H1 (cell line): Measurements from ENCODE around the gene PIGC. TPM values are rescaled to one million over a fixed set of nuclear protein-coding genes. Genes with fewer than 3 reads are reported as not detected.

Experiments
- CTCF ChIA-PET: fragments of 300-600 bp; sonication (Branson Sonifier 250); formaldehyde crosslinking; loops from one replicate; lab custom pipeline; 2021; ENCODE audit not compliant: partially characterized antibody; lab: Charles Lee
- POLR2A ChIA-PET: fragments of 300-600 bp; sonication (Branson Sonifier 250); formaldehyde crosslinking; loops from one replicate; lab custom pipeline; 2021; ENCODE audit warnings: inconsistent platforms; ENCODE audit not compliant: partially characterized antibody; lab: Charles Lee
- DNase-seq, 2 experiments: peaks; one replicate each; pipeline versions ENCODE4 v3.0.0 to v3.0.0-alpha.2; 2010 to 2022; ENCODE audit warnings: low spot score in 2 of 2, low read depth in 1 of 2, mixed read lengths in 1 of 2
- FAIRE-seq: peaks from 2 replicates; lab custom pipeline; 2011; peaks lifted over from hg19 to GRCh38; lab: Jason Lieb, UNC
- H2AFZ ChIP-seq: 2 replicates; pipeline ENCODE4 v1.8.1; 2012; ENCODE audit warnings: low read length, inconsistent platforms
- H2AK5ac ChIP-seq: 2 replicates; pipeline ENCODE4 v1.6.1; 2013; ENCODE audit warnings: low read depth, low read length
- H2BK120ac ChIP-seq: replicated peaks from 2 replicates; pipeline ENCODE3; 2013; ENCODE audit warnings: low read depth, low read length, inconsistent platforms
- H2BK12ac ChIP-seq: 2 replicates; pipeline ENCODE4 v1.6.1; 2013; ENCODE audit warnings: low read depth, low read length
- H2BK15ac ChIP-seq: 2 replicates; pipeline ENCODE4 v1.6.1; 2013; ENCODE audit warnings: low read length
- H2BK20ac ChIP-seq: 2 replicates; pipeline ENCODE4 v1.6.1; 2013; ENCODE audit warnings: low read length
- H2BK5ac ChIP-seq: 2 replicates; pipeline ENCODE4 v1.6.1; 2013; ENCODE audit warnings: low read depth, low read length
- H3K14ac ChIP-seq: 2 replicates; pipeline ENCODE4 v1.6.1; 2013; ENCODE audit warnings: inconsistent platforms; ENCODE audit not compliant: insufficient read length
- H3K18ac ChIP-seq: 2 replicates; pipeline ENCODE4 v1.6.1; 2013; ENCODE audit warnings: low read length; ENCODE audit errors: extremely low read depth
- H3K23ac ChIP-seq: 2 replicates; pipeline ENCODE4 v1.6.1; 2013; ENCODE audit warnings: inconsistent platforms; ENCODE audit not compliant: insufficient read length
- H3K23me2 ChIP-seq: 2 replicates; pipeline ENCODE4 v1.6.1; 2013; ENCODE audit warnings: low read depth, low read length
- H3K27ac ChIP-seq: 2 replicates; pipeline ENCODE4 v1.6.1; 2011; ENCODE audit warnings: low read depth, low read length, inconsistent platforms
- H3K27me3 ChIP-seq, 4 experiments: replicated peaks in 1 of 4; 1 replicate in 1 of 4; 2 replicates in 3 of 4; pipeline versions ENCODE4 v1.6.1 to v1.8.1; 2011 to 2013; ENCODE audit warnings: low read length in 3 of 4, mild to moderate bottlenecking in 3 of 4, inconsistent platforms in 2 of 4, mixed read lengths in 2 of 4, moderate library complexity in 1 of 4; ENCODE audit not compliant: control insufficient read depth in 3 of 4, insufficient read depth in 3 of 4; ENCODE audit errors: extremely low read depth in 1 of 4
- H3K36me3 ChIP-seq, 4 experiments: 2 replicates each; pipeline versions ENCODE4 v1.6.1 to v1.8.1; 2011 to 2013; ENCODE audit warnings: mild to moderate bottlenecking in 4 of 4, low read length in 3 of 4, moderate library complexity in 2 of 4, control low read depth in 1 of 4, inconsistent platforms in 1 of 4; ENCODE audit not compliant: insufficient read depth in 4 of 4, control insufficient read depth in 2 of 4
- H3K4ac ChIP-seq: replicated peaks from 2 replicates; pipeline ENCODE3; 2013; ENCODE audit warnings: low read length, low read depth, mixed read lengths, inconsistent platforms; ENCODE audit not compliant: insufficient read length
- H3K4me1 ChIP-seq, 4 experiments: replicated peaks in 1 of 4; 1 replicate in 1 of 4; 2 replicates in 3 of 4; pipeline versions ENCODE4 v1.6.1 to v1.8.1; 2011 to 2013; ENCODE audit warnings: low read length in 3 of 4, inconsistent platforms in 2 of 4, mixed read lengths in 1 of 4; ENCODE audit not compliant: insufficient read depth in 4 of 4, control insufficient read depth in 3 of 4
- H3K4me2 ChIP-seq, 2 experiments: 2 replicates each; pipeline versions ENCODE4 v1.6.1 to v1.8.1; 2011 to 2013; ENCODE audit warnings: low read depth in 2 of 2, low read length in 2 of 2, control low read depth in 1 of 2, inconsistent platforms in 1 of 2, mild to moderate bottlenecking in 1 of 2; ENCODE audit not compliant: insufficient read depth in 1 of 2
- H3K4me3 ChIP-seq, 4 experiments: fragments of 200-600, 300-600 bp in 1 of 4; sonication (generic), shearing (Covaris generic), sonication (Bioruptor Twin) in 1 of 4; 2 replicates each; pipeline versions ENCODE4 v1.5.1 to v1.8.1; 2011 to 2016; ENCODE audit warnings: low read length in 4 of 4, low read depth in 3 of 4, control low read depth in 2 of 4, inconsistent platforms in 2 of 4, mild to moderate bottlenecking in 2 of 4, mixed read lengths in 1 of 4, moderate library complexity in 1 of 4; ENCODE audit not compliant: insufficient read depth in 2 of 4; ENCODE audit errors: extremely low read depth in 1 of 4
- H3K56ac ChIP-seq: replicated peaks from 2 replicates; pipeline ENCODE3; 2013; ENCODE audit warnings: low read depth, mild to moderate bottlenecking, mixed read lengths, low read length, inconsistent platforms; ENCODE audit not compliant: insufficient read length
- H3K79me1 ChIP-seq: 2 replicates; pipeline ENCODE4 v1.6.1; 2013; ENCODE audit warnings: low read depth, low read length, control low read depth
- H3K79me2 ChIP-seq, 2 experiments: 2 replicates each; pipeline versions ENCODE4 v1.6.1 to v1.8.1; 2012 to 2013; ENCODE audit warnings: low read length in 2 of 2, mild to moderate bottlenecking in 2 of 2, inconsistent platforms in 1 of 2; ENCODE audit not compliant: insufficient read depth in 2 of 2, control insufficient read depth in 1 of 2
- H3K9ac ChIP-seq, 4 experiments: replicated peaks in 1 of 4; 1 replicate in 1 of 4; 2 replicates in 3 of 4; pipeline versions ENCODE4 v1.6.1 to v1.8.1; 2011 to 2013; ENCODE audit warnings: low read depth in 3 of 4, low read length in 3 of 4, control low read depth in 2 of 4, mild to moderate bottlenecking in 2 of 4, moderate library complexity in 2 of 4, inconsistent platforms in 1 of 4; ENCODE audit errors: extremely low read depth in 1 of 4
- H3K9me3 ChIP-seq, 2 experiments: 2 replicates each; pipeline versions ENCODE4 v1.6.1 to v1.8.1; 2012 to 2013; ENCODE audit warnings: mild to moderate bottlenecking in 2 of 2, moderate library complexity in 2 of 2, control low read depth in 1 of 2, inconsistent platforms in 1 of 2, low read depth in 1 of 2, low read length in 1 of 2, mixed read lengths in 1 of 2; ENCODE audit not compliant: insufficient read depth in 2 of 2
- H4K20me1 ChIP-seq, 2 experiments: replicated peaks in 1 of 2; 2 replicates each; pipeline versions ENCODE3 to v1.8.1; 2011 to 2013; ENCODE audit warnings: inconsistent platforms in 2 of 2, low read length in 2 of 2, mild to moderate bottlenecking in 1 of 2; ENCODE audit not compliant: insufficient read depth in 2 of 2, control insufficient read depth in 1 of 2
- H4K5ac ChIP-seq: 2 replicates; pipeline ENCODE4 v1.6.1; 2013; ENCODE audit warnings: low read length, low read depth, mixed read lengths, inconsistent platforms; ENCODE audit not compliant: insufficient read length
- H4K8ac ChIP-seq: 2 replicates; pipeline ENCODE4 v1.8.0; 2013; ENCODE audit warnings: mild to moderate bottlenecking, moderate library complexity, low read length, inconsistent platforms; ENCODE audit not compliant: insufficient read depth; ENCODE audit errors: extremely low read depth
- H4K91ac ChIP-seq: replicated peaks from 2 replicates; pipeline ENCODE3; 2013; ENCODE audit warnings: low read length, mixed read lengths, inconsistent platforms; ENCODE audit not compliant: insufficient read length
- BCL11A ChIP-seq, 2 experiments: IDR thresholded peaks; one replicate each; pipeline ENCODE4 v1.6.1; 2011; ENCODE audit warnings: low read depth in 2 of 2, low read length in 2 of 2, mild to moderate bottlenecking in 2 of 2
- CREB1 ChIP-seq: IDR thresholded peaks from 2 replicates; pipeline ENCODE4 v1.6.1; 2012; ENCODE audit warnings: inconsistent platforms
- EGR1 ChIP-seq: IDR thresholded peaks from 2 replicates; pipeline ENCODE4 v1.6.1; 2011; ENCODE audit warnings: low read depth, low read length, borderline replicate concordance
- PHF8 ChIP-seq: fragments of 200-600 bp; sonication (generic); conservative IDR thresholded peaks from 2 replicates; pipeline ENCODE4 v1.7.1; 2012; ENCODE audit warnings: low read depth, mild to moderate bottlenecking, inconsistent platforms, low read length, moderate library complexity
- POLR2AphosphoS5 ChIP-seq: IDR thresholded peaks from 2 replicates; pipeline ENCODE4 v1.6.1; 2011; ENCODE audit warnings: low read depth, low read length
- RAD21 ChIP-seq, 2 experiments: IDR thresholded peaks in 1 of 2; conservative IDR thresholded peaks in 1 of 2; 2 replicates each; pipeline ENCODE4 v1.6.1; 2011; ENCODE audit warnings: low read depth in 2 of 2, low read length in 2 of 2, improper control_type of control experiment in 1 of 2, inconsistent platforms in 1 of 2, mild to moderate bottlenecking in 1 of 2, moderate library complexity in 1 of 2
- RBBP5 ChIP-seq: IDR thresholded peaks from 2 replicates; pipeline ENCODE4 v1.7.1; 2012; ENCODE audit warnings: low read depth, mild to moderate bottlenecking, inconsistent platforms, low read length, moderate library complexity, borderline replicate concordance
- SP1 ChIP-seq: IDR thresholded peaks from 2 replicates; pipeline ENCODE4 v1.6.1; 2011; ENCODE audit warnings: low read depth, low read length
- WGBS, 2 experiments: shearing (Covaris generic) in 1 of 2; methylation state at CpG; one replicate each; pipeline versions ENCODE4 v1.1.6 to v1.1.7; 2013 to 2015; ENCODE audit warnings: low lambda C conversion rate in 2 of 2, mixed read lengths in 2 of 2, inconsistent platforms in 1 of 2, low coverage in 1 of 2, missing lambda C conversion rate in 1 of 2; ENCODE audit not compliant: insufficient replicate concordance in 2 of 2, insufficient coverage in 1 of 2, insufficient read length in 1 of 2; ENCODE audit errors: extremely low coverage in 1 of 2, missing lambda C conversion rate in 1 of 2; 5-methylcytosine and 5-hydroxymethylcytosine counted together
- polyA plus RNA-seq, 7 experiments: library from polyadenylated mRNA; depleted of rRNA in 3 of 7; stranded (reverse) in 5 of 7; unstranded in 2 of 7; fragments of >200 nt in 5 of 7; fragments of 200-250 nt in 2 of 7; gene quantifications; 1 replicate in 5 of 7; 2 replicates in 1 of 7; 4 replicates in 1 of 7; pipeline versions ENCODE4 v1.2.1 to v1.2.3, GENCODE V29; 2011 to 2013; ENCODE audit warnings: missing spikeins in 2 of 7, mixed read lengths in 2 of 7
- total RNA-seq: library from RNA; stranded (reverse); fragmentation: NEBNext Ultra II Directional; extraction: Animal tissue kit (Norgen Biotek cat#: 25700); gene quantifications from 2 replicates; pipeline ENCODE4 v1.2.1, GENCODE V29; 2021

Gene PIGC
- total and polyA plus RNA-seq, 2 of the 8 experiments (the other 6 are each of a cell fraction or from before 2014, with no cell fraction given): 21.0 to 39.3 TPM

GRCh38 chr1:172471666-172472065 is 27.8 kb upstream of the PIGC start:
- no peak for FAIRE-seq
- 75% methylated on average over 1 of the region's 1 CpG; no CpG with 5 or more reads in 1 of the 2 experiments for WGBS, 2 experiments

More at GRCh38 chr1:172471666-172472065, 27.8 kb upstream of the PIGC start:
- no peaks in the 10 kb centered on the region for H3K9me3 ChIP-seq
- no peak overlapping the region for H2AK5ac ChIP-seq
- H3K9ac ChIP-seq: no peak overlapping the region
- no peaks in the 10 kb centered on the region for H3K27me3 ChIP-seq
- ChIA-PET POLR2A (no interaction called here), CTCF (interaction anchor here (1.0 to 1.1 kb wide), 2 partner anchors 11 to 28 kb away, joined by 3 to 6 read pairs; partner anchors contain the start of gene PIGC)
- no peak overlapping the region for H2BK15ac ChIP-seq
- no peak overlapping the region for H2BK5ac ChIP-seq
- no peak overlapping the region for H3K56ac ChIP-seq
- H3K4ac ChIP-seq: no peak overlapping the region
- H3K27ac ChIP-seq: no peak overlapping the region
- no peak overlapping the region for H2BK120ac ChIP-seq
- no peaks in the 10 kb centered on the region for H3K79me1 ChIP-seq
- no peak overlapping the region for H3K23ac ChIP-seq
- H3K4me3 ChIP-seq: no peak overlapping the region
- H2AFZ ChIP-seq: no peak overlapping the region
- no peak overlapping the region for H3K18ac ChIP-seq
- no peak overlapping the region for H3K4me2 ChIP-seq
- H3K79me2 ChIP-seq: no peaks in the 10 kb centered on the region
- TF ChIP-seq PHF8 (no peak), CREB1 (no peak), POLR2AphosphoS5 (no peak), EGR1 (no peak), BCL11A (IDR thresholded peaks at IDR 0.05; ENCODE audit: low read depth in 2 of 2, low read length in 2 of 2) (no peak), SP1 (no peak), RBBP5 (no peak), RAD21 (IDR thresholded peaks at IDR 0.05 in 1 of 2, conservative IDR thresholded peaks at IDR 0.05 in 1 of 2; ENCODE audit: low read depth in 2 of 2, low read length in 2 of 2) (no peak)
- H4K20me1 ChIP-seq: no peaks in the 10 kb centered on the region
- H3K23me2 ChIP-seq: no peaks in the 10 kb centered on the region
- H3K36me3 ChIP-seq: no peaks in the 10 kb centered on the region
- H4K5ac ChIP-seq: no peak overlapping the region
- no peak for DNase-seq
- no peak overlapping the region for H2BK12ac ChIP-seq
- H4K8ac ChIP-seq: no peak overlapping the region
- H3K14ac ChIP-seq: no peak overlapping the region
- H2BK20ac ChIP-seq: no peak overlapping the region
- no peak overlapping the region for H4K91ac ChIP-seq
- H3K4me1 ChIP-seq: no peaks in the 10 kb centered on the region
